AG08396 (cell line): ENCODE results near the gene PKDCC.
"Not testable (repeated sequence)": the region's sequence is repeated elsewhere in the genome, so short reads cannot be mapped to it uniquely, and the experiment has no call there.

ENCODE experiments used
- DNase-seq: peaks from one replicate; pipeline ENCODE4 v3.0.0; 2012; ENCODE audit warnings: low spot score, mixed read lengths

The PKDCC gene

GRCh38 chr2:42030829-42031228 lies 17.0 kb upstream of the PKDCC start:
- no peak for DNase-seq

DNA sequence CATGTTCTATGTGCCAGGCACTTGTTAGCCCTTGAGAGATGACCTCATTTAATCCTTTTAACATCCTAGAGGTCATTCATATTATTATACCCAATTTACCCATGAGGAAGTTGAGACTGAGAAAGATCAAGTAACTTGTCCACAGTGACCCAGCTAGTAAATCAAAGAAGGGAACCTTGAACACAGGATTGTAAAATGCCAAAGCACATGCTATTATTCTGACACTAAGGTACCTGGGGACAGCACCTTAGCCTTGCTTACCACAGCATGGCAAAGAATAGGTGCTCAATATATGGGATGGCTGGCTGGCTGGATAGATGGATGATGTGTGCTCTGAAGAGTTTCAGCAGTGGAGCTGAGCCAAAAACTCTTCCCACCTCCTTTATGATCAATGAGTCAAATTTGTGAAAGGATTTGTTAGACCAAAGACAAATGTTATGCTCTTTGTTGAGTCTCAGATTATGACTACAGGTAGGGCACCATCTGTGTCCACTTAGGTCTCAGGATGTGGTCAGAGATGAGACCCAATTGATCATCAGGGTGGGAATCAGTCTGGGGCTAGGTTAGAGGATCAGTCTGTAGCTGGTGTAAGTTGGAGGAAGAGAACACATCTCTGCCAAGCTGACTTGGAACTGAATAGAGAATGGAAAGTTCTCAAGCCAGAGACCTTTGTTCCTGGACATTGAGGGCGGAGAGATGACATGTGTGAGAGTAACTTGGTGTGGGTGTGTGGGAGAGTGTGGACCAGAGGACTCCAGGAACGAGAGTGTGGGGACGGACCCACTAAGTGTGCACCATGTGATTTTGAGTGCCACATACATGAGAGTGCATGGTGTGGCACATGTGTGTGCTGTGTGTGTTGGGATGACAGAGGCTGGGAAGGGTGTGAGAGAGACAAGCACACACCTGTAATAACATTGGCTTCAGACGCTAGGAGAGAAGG lies 16.3 kb upstream of the PKDCC start:
- no peak for DNase-seq

DNA sequence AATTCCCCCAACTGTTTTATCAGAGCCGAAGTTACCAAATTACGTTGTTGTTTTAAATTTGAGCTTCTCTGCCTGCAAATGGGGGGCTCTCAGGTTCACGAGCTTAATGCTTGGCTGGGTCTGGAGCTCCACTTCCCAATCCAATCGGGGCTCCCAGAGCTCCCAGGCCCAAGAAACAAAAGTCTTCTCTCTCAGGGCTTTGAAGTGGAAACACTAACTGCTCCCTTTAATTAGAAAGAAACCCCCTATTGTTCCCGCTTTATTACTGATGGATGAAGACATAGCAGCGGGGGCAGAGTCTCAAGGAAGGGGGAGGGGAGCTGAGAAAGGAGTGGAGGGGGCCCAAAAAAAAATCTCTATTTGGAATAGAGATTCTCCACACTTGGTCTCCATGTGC lies 15.6 kb upstream of the PKDCC start:
- DNase-seq: no peak

DNA sequence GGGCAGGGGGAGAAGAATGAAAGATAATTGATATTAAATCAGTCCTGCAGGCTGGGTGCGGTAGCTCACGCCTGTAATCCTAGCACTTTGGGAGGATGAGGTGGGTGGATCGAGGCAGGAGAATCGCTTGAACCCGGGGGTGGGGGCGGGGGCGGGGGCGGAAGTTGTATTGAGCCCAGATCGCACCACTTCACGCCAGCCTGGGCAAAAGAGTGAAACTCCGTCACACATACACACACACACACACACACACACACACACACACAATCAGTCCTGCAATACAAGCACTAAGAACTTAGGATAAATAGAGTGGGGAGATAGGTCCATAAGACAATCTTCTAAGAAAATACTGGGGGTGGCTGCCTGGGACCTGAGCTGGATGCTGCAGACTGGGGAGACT lies 15.1 kb upstream of the PKDCC start:
- DNase-seq: no peak

DNA sequence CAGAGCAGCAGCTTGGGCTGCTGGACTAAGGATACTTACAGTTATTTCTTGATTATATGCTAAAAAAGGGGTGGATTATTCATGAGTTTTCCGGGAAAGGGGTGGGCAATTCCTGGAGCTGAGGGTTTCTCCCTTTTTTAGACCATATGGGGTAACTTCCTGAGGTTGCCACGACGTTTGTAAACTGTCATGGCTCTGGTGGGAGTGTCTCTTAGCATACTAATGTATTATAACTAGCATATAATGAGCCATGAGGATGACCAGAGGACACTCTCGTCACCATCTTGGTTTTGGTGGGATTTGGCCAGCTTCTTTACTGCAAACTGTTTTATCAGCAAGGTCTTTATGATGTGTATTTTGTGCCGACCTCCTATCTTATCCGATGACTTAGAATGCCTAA lies 13.7 kb upstream of the PKDCC start:
- not testable (repeated sequence) for DNase-seq

GRCh38 chr2:42035241-42035640 lies 12.6 kb upstream of the PKDCC start:
- DNase-seq: no peak

GRCh38 chr2:42036413-42036812 lies 11.4 kb upstream of the PKDCC start:
- no peak for DNase-seq

DNA sequence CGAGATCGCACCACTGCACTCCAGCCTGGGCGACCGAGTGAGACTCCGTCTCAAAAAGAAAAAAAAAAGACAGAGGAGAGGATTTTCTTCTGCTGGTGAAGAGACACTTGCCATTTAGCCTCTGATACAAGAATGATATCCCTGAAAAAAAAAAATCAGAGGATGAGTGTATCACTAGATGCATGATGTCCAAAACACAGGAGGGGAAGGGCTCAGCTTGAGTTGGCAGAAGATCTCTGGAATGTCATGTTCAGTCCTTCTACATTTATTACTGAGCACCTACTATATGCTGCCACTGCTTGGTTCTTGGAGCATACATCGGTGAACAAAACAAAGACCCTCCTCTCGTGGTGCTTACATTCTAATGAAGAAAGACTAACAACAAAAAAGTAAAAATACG lies 10.9 kb upstream of the PKDCC start:
- DNase-seq: no peak

DNA sequence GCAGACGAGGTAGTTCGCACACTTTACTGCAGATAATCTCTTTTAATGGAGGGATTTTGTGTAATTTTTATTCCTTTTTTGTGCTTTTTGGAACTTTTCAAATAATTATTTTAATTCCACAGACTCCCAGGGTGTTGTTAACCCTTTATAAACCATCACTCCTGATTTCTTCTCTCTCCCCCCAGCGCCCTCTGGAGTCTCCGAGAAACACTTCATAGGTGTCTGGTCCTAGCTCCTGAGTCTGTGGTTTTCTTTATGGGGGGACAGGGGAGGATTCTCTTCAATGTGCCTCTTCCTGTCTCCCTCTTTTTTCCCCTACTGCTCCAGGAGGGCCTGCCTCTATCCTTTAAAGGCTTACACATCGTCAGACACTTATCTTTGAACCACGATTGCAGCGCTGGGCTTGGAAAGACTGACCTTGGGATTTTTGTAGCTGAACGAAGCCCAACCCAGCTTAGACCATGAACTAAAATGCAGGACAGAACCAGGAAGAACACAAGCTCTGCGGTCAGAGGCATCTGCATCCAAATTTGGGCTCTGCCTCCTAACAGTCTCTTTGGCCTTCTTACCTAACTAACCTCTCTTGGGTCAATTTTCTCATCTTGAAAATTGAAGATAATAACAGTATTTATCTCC lies 7.1 kb upstream of the PKDCC start:
- no peak for DNase-seq

DNA sequence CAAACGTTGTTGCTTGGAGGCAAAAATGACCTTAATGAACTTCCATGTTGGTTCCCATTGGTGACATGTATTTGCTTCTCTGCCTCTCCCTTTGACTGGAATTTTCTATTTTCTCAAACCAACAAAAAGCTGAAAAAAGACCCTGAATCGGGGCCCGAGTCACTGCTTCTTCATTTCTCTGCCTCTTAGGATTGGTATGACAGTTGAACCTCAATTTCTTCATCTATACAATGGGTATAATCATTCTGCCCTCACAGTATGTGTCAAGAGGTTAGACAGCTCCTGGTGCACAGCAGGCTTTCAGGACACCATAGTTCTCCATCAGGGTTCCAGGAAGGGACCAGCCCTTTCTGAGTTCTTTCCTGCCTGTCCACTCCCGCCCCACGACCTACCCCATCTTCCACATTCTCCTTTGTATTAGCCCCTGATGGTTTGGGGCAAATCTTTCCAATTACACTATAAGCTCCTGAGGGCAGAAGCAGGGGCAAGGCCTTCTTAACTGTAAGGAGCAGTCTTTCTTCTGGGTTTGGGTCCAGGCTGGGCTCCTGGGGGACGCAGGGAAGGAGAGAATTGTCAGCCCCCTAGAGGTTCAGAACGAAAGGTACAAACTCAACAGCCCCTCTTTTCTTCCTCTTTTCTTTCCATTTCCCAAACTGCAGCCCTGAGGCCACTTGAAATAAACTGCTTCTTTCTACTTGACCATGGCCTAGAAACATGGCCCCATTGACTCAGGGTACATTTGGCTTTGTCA lies 6.3 kb upstream of the PKDCC start:
- no peak for DNase-seq

GRCh38 chr2:42042631-42043355 lies 5.0 kb upstream of the PKDCC start:
- no peak for DNase-seq

DNA sequence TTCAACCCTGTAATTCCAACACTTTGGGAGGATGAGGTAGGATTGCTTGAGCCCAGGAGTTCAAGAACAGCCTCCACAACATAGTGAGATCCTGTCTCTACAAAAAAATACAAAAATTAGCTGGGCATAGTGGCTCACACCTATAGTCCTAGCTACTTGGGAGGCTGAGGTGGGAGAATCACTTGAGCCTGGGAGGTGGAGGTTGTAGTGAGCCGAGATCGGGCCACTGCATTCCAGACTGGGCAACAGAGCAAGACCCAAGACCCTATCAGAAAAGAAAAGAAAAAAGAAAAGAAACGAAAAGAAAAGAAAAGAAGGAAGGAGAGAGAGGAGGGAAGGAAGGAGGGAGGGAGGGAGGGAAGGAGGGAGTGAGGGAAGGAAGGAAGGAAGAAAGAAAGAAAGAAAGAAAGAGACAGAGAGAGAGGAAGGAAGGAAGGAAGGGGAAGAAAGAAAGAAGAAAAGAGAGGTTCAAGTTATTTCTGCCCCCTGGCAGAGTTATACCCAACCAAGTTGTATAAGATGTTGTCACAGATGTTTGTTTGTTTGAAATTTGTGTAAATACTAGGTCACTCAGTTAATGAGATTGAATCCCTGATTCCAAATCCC lies 3.9 kb upstream of the PKDCC start:
- DNase-seq: no peak

DNA sequence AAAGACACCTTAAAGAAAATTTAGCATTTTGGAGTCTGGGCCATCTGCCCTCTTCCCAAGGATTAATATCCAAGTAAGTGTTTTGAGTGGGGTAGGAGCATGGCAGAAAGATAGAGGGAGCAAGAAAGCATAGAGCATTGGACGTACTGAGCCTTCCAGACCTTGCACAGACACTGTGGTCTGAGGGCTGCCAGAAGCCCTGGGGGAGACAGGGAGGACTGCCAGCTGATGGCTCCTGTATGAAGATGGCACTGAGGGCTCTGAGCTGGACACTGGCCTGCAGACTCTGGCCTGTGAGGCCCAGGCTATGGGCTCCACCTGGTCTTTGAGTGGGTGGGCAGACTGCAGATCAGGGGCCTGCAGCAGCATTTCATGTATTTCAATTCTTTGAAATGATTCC lies 2.9 kb upstream of the PKDCC start:
- DNase-seq: no peak

DNA sequence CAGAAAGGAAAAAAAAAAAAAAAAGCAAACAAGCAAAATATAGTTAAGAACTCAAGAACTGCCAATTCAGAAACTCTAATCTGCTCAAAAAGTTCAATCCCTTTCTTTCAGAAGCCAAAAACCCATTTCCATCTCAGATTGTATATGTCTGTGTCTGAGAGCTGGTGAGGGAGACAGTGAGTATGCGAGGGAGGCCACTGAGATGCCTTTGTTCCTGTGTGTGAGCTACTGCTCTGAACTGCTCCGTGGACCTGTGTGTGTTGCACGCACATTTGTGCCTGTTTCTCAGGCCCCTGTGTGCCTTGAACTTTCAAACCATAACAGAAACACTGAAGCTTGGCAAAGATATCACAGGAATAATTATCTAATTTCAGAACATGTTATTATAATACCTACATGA lies 2.5 kb upstream of the PKDCC start:
- DNase-seq: no peak

- DNase-seq: no peak
These were observed 1.7 kb upstream of the PKDCC start for GRCh38 chr2:42045848-42046748.

DNA sequence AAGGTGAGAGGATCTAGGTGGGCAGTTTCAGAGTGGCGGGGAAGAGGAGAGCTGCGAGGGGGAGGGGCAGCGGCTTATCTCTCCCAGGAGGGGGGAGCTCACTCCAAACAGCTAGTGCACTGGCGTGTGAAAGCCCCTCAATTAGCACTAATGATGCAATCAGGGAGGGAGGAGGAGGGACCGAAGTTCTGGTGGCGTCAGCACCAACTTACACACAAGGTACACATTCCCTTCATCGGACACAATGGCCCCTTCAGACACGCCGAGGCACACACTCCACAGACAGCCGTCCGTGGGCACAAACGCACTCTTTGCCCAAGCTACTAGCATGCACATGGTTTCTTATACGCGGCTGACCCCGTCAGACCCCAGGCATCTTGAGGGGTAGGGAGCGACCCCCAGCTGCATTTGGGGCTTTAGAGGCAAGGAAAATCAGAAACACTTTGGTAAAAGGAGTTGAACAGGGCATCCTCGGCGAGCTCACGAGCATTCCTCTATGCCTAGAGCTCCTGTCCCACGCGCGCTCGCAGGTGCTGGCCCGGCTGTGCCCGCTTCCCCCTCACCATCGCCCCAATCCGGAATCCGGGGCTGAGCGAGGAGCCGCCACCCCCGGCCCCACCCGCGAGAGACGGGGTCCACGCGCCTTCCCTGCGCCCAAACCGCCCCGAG lies 868 bp upstream of the PKDCC start:
- DNase-seq: no peak

GRCh38 chr2:42048299-42049220 lies 739 bp downstream of the PKDCC start:
- peak; percentile 48 for DNase-seq

DNA sequence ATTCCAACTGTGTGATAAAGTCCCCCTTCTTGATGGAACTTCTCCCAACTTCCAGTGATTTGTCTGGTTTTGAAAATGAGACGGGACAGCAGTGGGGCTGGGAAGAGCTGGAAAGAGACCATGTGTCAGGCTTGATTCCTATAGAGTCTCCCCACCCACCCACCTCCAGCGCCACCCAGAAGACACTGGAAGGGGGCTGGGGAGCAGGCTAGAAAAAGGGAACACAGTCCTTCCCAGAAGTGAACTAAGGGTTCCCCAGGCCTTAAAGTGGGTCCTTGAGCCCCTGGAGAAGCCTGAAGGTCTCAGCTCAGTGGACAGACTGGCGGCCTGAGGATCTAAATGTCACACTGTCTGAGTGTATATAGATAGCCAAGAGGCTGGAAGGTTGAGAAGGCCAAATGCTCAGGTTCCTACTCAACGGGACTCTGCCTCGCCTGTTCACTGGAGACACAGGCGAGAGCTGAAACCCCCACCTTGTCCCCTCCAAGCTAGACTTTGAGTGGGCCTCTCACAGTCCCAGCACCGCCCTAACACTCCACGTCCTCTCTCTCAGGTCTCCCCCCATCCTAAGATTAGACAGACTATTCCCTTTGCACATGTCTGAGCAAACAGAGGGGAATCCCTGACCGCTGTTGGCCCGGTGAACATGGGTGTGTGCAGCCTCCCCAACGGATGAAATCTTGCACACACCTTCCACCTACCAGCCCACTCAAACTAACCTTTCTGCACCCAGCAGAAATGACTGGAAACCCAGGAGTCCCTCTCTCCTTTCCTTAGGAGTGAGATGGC lies 1.6 kb downstream of the PKDCC start:
- DNase-seq: no peak
